Aorta (tissue), 5 donors: ENCODE results near the gene BOLA1. TPM values are rescaled to one million over a fixed set of nuclear protein-coding genes. Genes with fewer than 3 reads are reported as not detected.
A peak's percentile ranks its signal among the peaks of the same experiment; 100 is the strongest.
"Not testable (repeated sequence)": the region's sequence is repeated elsewhere in the genome, so short reads cannot be mapped to it uniquely, and the experiment has no call there.

Experiments
- ATAC-seq: fragments of 200-7000 bp; cut with Tn5 transposase; one replicate; pipeline ENCODE4 v1.9.1; 2022; ENCODE audit warnings: moderate library complexity; ENCODE audit not compliant: low FRiP score
- DNase-seq, 2 donors: peaks; one replicate each; pipeline ENCODE4 v3.0.0-alpha.2; 2020
- H3K27ac ChIP-seq, 2 donors: one replicate each; pipeline ENCODE4 v1.5.1; 2013; ENCODE audit warnings: low read length in 2 of 2, mild to moderate bottlenecking in 2 of 2, moderate library complexity in 2 of 2, control low read depth in 1 of 2, inconsistent platforms in 1 of 2, low read depth in 1 of 2
- H3K27me3 ChIP-seq, 2 donors: one replicate each; pipeline ENCODE4 v1.6.1; 2013; ENCODE audit warnings: control low read depth in 1 of 2, low read length in 1 of 2, mild to moderate bottlenecking in 1 of 2, moderate library complexity in 1 of 2; ENCODE audit not compliant: insufficient read depth in 2 of 2, control insufficient read depth in 1 of 2
- H3K36me3 ChIP-seq, 2 donors: one replicate each; pipeline ENCODE4 v1.6.1; 2013; ENCODE audit warnings: control low read depth in 1 of 2, low read length in 1 of 2, mild to moderate bottlenecking in 1 of 2; ENCODE audit not compliant: insufficient read depth in 2 of 2, control insufficient read depth in 1 of 2
- H3K4me1 ChIP-seq, 2 donors: one replicate each; pipeline ENCODE4 v1.6.1; 2013; ENCODE audit warnings: low read length in 2 of 2, control low read depth in 1 of 2, mild to moderate bottlenecking in 1 of 2, moderate library complexity in 1 of 2; ENCODE audit not compliant: insufficient read depth in 2 of 2, control insufficient read depth in 1 of 2
- H3K4me3 ChIP-seq, 2 donors: one replicate each; pipeline ENCODE4 v1.5.1; 2013; ENCODE audit warnings: low read length in 2 of 2, control low read depth in 1 of 2, mild to moderate bottlenecking in 1 of 2
- H3K9me3 ChIP-seq: one replicate; pipeline ENCODE4 v1.6.1; 2013; ENCODE audit warnings: mild to moderate bottlenecking, low read length; ENCODE audit not compliant: control insufficient read depth
- whole genome bisulfite sequencing, 2 donors: extraction: QIAGEN DNeasy Blood & Tissue Kit; methylation state at CpG; one replicate each; pipeline ENCODE4 v1.1.7; 2013; 5-methylcytosine and 5-hydroxymethylcytosine counted together
- intact Hi-C, 2 donors: fragments of 100-400 bp; cut with DNase I; formaldehyde crosslinking; loops; one replicate each; pipeline versions ENCODE4 v1.14.2 to v1.15.0; 2022
- polyA plus RNA-seq, 2 donors: library from polyadenylated mRNA; stranded (reverse); fragments of 200-250 nt; gene quantifications; one replicate each; pipeline ENCODE4 v1.2.3, GENCODE V29; 2013
- total RNA-seq, 2 donors: library from RNA; stranded (reverse); fragmentation: NEBNext Ultra II Directional; extraction: Animal tissue kit (Norgen Biotek cat#: 25700); gene quantifications; one replicate each; pipeline ENCODE4 v1.2.1, GENCODE V29; 2021
- donor health status: healthy with polysubstance abuse.
- donor health status: Bipolar disorder and iron deficiency.
- donor health status: DM: no; HTN: no; CAD: no.
- donor health status: DM: no; HTN: no; CAD: no.
- donor health status: DM: yes; HTN: yes; CAD: no.

BOLA1 gene
- total and polyA plus RNA-seq, 4 donors = 8.7 to 26.6 (median 18.1) TPM

- DNase-seq (no peak), ATAC-seq (no peak)
- H3K27me3 ChIP-seq = no peaks in the 10 kb centered on the region
- intact Hi-C loops = no loop called here
- no peak overlapping the region for H3K4me3 ChIP-seq
- H3K36me3 ChIP-seq = peaks cover 0 to 4% of the 10 kb centered on the region in 2 donors
- H3K9me3 ChIP-seq = no peaks in the 10 kb centered on the region
- WGBS, 2 donors = 86 to 93% methylated on average over 8 of the region's 8 CpGs
- H3K27ac ChIP-seq = no peak overlapping the region
- H3K4me1 ChIP-seq = peaks cover 0 to 7% of the 10 kb centered on the region in 2 donors
Observed at GRCh38 chr1:149932474-149932873, 33.1 kb downstream of the BOLA1 start.

- Histone ChIP-seq H3K9me3 (no peaks in the 10 kb centered on the region), H3K4me1 (peaks cover 0 to 7% of the 10 kb centered on the region in 2 donors), H3K4me3 (no peak overlapping the region), H3K27me3 (no peaks in the 10 kb centered on the region), H3K36me3 (peaks cover 0 to 4% of the 10 kb centered on the region in 2 donors), H3K27ac (no peak overlapping the region)
- 89 to 96% methylated on average over 4 of the region's 4 CpGs for WGBS, 2 donors
- ATAC-seq (no peak), DNase-seq (no peak)
- intact Hi-C loops = no loop called here
Observed at GRCh38 chr1:149933208-149933607, 33.8 kb downstream of the BOLA1 start.

- H3K9me3 ChIP-seq = no peaks in the 10 kb centered on the region
- intact Hi-C loops = no loop called here
- ATAC-seq (no peak), DNase-seq (no peak)
- H3K36me3 ChIP-seq = peaks cover 0 to 4% of the 10 kb centered on the region in 2 donors
- WGBS, 2 donors = 82 to 87% methylated on average over 2 of the region's 2 CpGs
- H3K27me3 ChIP-seq = no peaks in the 10 kb centered on the region
- no peak overlapping the region for H3K4me3 ChIP-seq
- peaks cover 1 to 7% of the 10 kb centered on the region in 2 donors for H3K4me1 ChIP-seq
- H3K27ac ChIP-seq = no peak overlapping the region
Observed at GRCh38 chr1:149934356-149934755, 35.0 kb downstream of the BOLA1 start.

- peak; percentile 74 for ATAC-seq
- peak within 1 kb of the TSS; percentile 52 to 78 for H3K27ac ChIP-seq
- 4 to 5% methylated on average over 18 of the region's 18 CpGs for WGBS, 2 donors
- H3K9me3 ChIP-seq = no peaks in the 10 kb centered on the region
- no peaks in the 10 kb centered on the region for H3K27me3 ChIP-seq
- DNase-seq = no peak
- intact Hi-C loops = no loop called here
- H3K36me3 ChIP-seq = no peaks in the 10 kb centered on the region
- H3K4me1 ChIP-seq = peaks cover 2 to 7% of the 10 kb centered on the region in 2 donors
- H3K4me3 ChIP-seq = peak within 1 kb of the TSS; percentile 62 to 83
Observed at GRCh38 chr1:149936170-149936991, 37.0 kb downstream of the BOLA1 start, which contains the start of gene MTMR11. Gene MTMR11 (minus strand): TSS chr1:149936879. CDS start chr1:149936647, 232 bp downstream.

GRCh38 chr1:149936992-149937705 is 37.8 kb downstream of the BOLA1 start:
- WGBS, 2 donors = 4 to 5% methylated on average over 8 of the region's 8 CpGs
- DNase-seq (no peak), ATAC-seq (peak; percentile 6)
- no peaks in the 10 kb centered on the region for H3K27me3 ChIP-seq
- intact Hi-C loops = no loop called here
- peak overlapping the region; percentile 35 to 78 for H3K27ac ChIP-seq
- H3K4me1 ChIP-seq = peaks cover 2 to 7% of the 10 kb centered on the region in 2 donors
- H3K9me3 ChIP-seq = no peaks in the 10 kb centered on the region
- peak overlapping the region; percentile 62 to 83 for H3K4me3 ChIP-seq
- H3K36me3 ChIP-seq = no peaks in the 10 kb centered on the region

GRCh38 chr1:149937759-149938158 is 38.4 kb downstream of the BOLA1 start:
- no peak for ATAC-seq
- no peak for DNase-seq
- Histone ChIP-seq H3K27ac (peak overlapping the region in 1 of 2 donors; percentile 52), H3K36me3 (no peaks in the 10 kb centered on the region), H3K4me1 (peaks cover 2 to 7% of the 10 kb centered on the region in 2 donors), H3K9me3 (no peaks in the 10 kb centered on the region), H3K27me3 (no peaks in the 10 kb centered on the region), H3K4me3 (no peak overlapping the region)
- intact Hi-C loops = loop anchor here in 1 of 2 donors (2.0 kb wide), 1 partner anchor 49 kb away; no protein-coding TSS in a partner anchor

GRCh38 chr1:149938668-149939003 is 39.3 kb downstream of the BOLA1 start:
- not testable (repeated sequence) for H3K4me1 ChIP-seq, H3K27me3 ChIP-seq, H3K9me3 ChIP-seq, H3K36me3 ChIP-seq, DNase-seq
- intact Hi-C loops = loop anchor here in 1 of 2 donors (2.0 kb wide), 1 partner anchor 50 kb away; no protein-coding TSS in a partner anchor
- peak overlapping the region in 1 of 2 donors; percentile 0 for H3K4me3 ChIP-seq
- WGBS, 2 donors = 15 to 18% methylated on average over 11 to 13 of the region's 13 CpGs
- H3K27ac ChIP-seq = peak overlapping the region in 1 of 2 donors; percentile 77
- peak; percentile 30 for ATAC-seq

- 90 to 92% methylated on average over 3 of the region's 3 CpGs for WGBS, 2 donors
- no peak overlapping the region for H3K27ac ChIP-seq
- no peaks in the 10 kb centered on the region for H3K9me3 ChIP-seq
- intact Hi-C loops = no loop called here
- H3K4me1 ChIP-seq = peaks cover 2% of the 10 kb centered on the region in 2 donors
- DNase-seq (no peak), ATAC-seq (no peak)
- no peaks in the 10 kb centered on the region for H3K36me3 ChIP-seq
- H3K4me3 ChIP-seq = no peak overlapping the region
- no peaks in the 10 kb centered on the region for H3K27me3 ChIP-seq
Observed at GRCh38 chr1:149940427-149940826, 41.1 kb downstream of the BOLA1 start.
